ENCODE measurements around the gene UBE2I.
"Not testable (repeated sequence)": the region's sequence is repeated elsewhere in the genome, so short reads cannot be mapped to it uniquely, and the experiment has no call there.

GRCh38 chr16:1296688-1297017 lies 12.8 kb upstream of the UBE2I start:
- not testable (repeated sequence) for TF ChIP-seq CTCF, POLR2A, POLR2AphosphoS5 (IDR thresholded peaks at IDR 0.05)
